ENCODE results near the gene TNIK. TPM values are rescaled to one million over a fixed set of nuclear protein-coding genes. Genes with fewer than 3 reads are reported as not detected.

Gene TNIK
- total RNA-seq, 1 experiment from 2014 or later, result 12.4 TPM

- no peak for DNase-seq (ENCODE audit: low spot score)
These were observed 413.4 kb downstream of the TNIK start for GRCh38 chr3:171046760-171047159.

DNA sequence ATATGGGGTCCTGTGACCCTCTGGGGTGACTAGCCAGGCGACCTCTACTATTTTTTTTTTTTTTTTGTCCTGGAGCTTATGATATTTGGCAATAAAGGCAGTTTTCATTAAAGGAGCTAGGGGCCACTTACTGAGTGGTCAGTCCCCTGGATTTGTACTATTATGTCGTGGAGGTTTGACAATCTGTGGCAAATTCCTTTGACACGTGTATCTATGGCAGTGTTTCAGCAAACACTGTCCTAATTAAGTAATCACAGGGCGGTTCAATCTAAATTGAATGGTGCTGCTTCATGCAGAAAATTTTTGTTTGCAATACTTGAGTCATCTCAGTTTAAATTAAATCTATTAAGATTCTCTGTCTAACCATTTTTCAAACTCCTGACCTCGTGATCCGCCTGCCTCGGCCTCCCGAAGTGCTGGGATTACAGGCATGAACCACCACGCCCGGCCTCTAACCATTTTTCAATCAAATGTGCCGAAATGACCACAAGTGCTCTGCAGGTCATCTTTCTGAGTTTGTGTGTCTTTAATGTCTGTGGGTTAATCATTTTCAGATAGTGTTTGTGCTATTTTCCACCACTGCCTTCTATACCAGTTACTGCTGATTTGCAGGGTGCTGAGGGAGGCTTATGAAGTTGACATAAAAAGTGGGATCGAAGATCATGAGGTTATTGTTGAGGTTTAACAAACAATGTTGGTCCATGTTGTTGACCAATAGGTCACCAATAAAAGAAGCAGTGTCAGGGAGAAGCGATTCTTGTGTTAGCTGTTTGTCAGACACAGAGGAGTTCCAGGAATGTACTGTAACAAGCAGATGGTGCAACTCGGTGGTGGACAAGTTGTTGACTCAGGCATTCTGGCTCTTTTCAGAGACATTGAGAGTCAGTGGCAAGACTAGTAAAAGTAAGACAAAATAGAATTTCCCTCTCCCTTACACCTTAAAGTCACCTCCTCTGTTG is 415.1 kb downstream of the TNIK start:
- DNase-seq (ENCODE audit: low spot score), result peak; percentile 69

DNA sequence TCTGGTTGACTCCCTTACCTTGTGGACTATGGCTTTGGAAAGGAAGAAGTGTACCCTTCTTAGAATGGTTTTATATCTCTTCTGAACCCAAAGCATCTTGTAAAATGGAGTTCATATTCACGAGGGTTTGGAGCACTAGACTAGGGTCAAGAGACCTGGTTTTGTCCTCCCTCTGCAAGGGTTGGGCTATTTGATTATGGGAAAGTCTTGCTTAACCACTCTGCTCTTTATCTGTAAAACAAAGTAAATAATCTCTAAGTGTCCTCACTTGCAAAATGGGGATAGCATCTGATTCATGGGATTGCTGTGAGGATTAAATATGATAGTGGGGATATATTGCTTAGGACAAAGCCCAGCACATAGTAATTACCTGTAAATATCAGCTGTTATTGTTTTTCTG is 415.8 kb downstream of the TNIK start:
- no peak for DNase-seq (ENCODE audit: low spot score)

GRCh38 chr3:171039674-171040073 is 420.5 kb downstream of the TNIK start:
- DNase-seq (ENCODE audit: low spot score), result no peak

DNA sequence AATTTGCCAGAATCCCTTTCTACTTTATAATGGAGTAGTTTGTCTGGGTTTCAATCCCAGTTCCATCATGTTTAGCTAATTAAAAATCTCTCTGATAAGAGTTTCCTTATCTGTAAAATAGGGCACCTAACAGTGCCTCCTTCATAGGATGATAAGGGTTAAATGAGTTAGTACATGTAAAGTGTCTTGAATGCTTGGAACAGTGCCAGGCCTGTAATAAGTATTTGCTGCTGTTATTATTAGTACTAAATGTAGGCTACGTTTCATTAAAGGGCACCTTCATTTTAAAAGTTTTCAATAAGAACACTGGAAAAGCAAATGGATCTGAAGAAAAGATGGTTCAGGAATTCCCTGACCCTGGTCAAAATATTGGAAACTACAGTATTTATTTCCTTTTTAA is 421.9 kb downstream of the TNIK start:
- no peak for DNase-seq (ENCODE audit: low spot score)

DNA sequence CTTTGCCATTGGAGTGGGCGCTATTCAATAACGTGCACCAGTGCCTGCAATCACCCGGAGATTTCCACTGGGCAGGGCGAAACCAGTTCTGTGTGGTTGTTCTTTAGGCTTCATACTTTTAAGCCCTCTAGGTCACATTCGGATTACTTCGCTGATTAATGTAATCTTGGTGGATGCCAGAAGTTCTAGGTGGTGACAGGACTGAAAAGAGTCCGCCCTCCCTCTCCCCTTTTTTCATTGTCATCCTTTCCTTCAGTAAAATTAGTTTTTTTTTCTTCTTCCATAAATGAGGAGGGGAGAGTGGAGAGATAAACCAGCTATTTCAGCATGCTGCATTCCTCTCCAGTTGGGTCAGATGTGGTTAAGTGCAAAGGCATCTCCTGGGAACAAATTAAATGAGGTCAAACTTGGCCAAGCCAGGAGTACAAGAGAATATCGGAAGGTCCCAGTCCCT is 431.4 kb downstream of the TNIK start:
- no peak for DNase-seq (ENCODE audit: low spot score)

- DNase-seq (ENCODE audit: low spot score), result no peak
These were observed 432.0 kb downstream of the TNIK start for GRCh38 chr3:171028025-171028778.

- peak; percentile 47 for DNase-seq (ENCODE audit: low spot score)
These were observed 433.5 kb downstream of the TNIK start, which contains the start of gene SLC2A2 for GRCh38 chr3:171026597-171027293. Gene SLC2A2 (minus strand): TSS chr3:171026720. CDS start chr3:171026670, 50 bp downstream.

- no peak for DNase-seq (ENCODE audit: low spot score)
These were observed 436.6 kb downstream of the TNIK start for GRCh38 chr3:171023566-171023965.

DNA sequence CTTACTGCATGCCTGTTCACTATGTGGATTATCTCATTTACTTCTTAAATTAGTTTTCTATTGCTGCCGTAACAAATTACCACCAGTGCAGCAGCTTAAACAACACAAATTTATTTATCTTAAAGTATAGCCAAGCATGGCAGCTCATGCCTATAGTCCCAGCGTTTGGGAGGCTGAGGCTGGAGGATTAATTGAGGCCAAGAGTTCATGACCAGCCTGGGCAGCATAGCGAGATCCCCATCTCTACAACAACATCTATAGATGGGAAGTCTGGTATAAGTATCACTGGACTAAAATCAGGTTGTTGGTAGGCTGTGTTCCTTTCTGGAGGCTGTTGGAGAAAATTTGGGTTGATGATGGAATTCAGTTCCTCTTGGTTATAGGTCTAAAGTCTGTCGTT is 438.8 kb downstream of the TNIK start:
- DNase-seq (ENCODE audit: low spot score), result no peak

DNA sequence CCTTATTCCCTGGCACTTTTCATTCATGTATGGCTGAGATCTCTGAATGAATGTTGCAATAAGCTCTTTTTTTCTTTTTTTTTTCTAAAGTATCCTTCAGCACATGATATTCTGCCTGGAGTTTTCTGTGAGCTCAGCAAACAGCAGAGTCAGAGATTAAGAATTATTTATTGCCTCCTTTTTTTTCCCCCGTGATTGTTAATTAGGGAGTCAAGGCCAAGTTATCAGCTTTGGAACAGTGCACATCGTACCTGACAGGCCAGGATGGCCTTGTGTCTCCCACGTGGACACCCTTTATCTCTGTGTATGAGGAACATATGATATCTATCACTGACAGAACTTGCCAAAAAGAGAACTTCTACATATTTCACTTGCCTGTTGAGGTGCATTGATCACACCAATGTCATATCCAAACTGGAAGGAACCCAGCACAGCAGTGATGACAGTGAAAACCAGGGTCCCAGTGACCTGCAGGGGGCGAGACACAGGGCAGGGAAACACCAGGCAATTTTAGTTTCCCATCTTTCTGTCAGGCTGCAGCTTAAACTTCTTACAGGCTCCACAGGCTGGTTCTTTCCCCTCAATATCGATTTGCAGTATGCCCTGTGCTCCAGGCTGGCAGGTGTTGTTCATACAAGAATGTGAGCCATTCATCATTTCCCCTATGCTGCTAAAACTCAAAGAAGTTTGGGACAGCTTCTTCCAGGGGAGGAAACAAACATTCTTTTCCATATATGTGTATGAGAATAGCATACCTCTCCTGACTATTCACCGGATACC is 441.9 kb downstream of the TNIK start:
- DNase-seq (ENCODE audit: low spot score), result peak; percentile 18

- no peak for DNase-seq (ENCODE audit: low spot score)
These were observed 446.1 kb downstream of the TNIK start for GRCh38 chr3:171013822-171014748.

- DNase-seq (ENCODE audit: low spot score), result no peak
These were observed 448.3 kb downstream of the TNIK start for GRCh38 chr3:171011873-171012336.

Small RNA genes within 50 kb of the gene (small RNA-seq; reads per million reads assigned to genes)
- gene MIR569, result not detected
- not detected for gene RF00019
- gene RNU6-348P, result not detected
